ENCODE data around the gene GPC3. TPM values are rescaled to one million over a fixed set of nuclear protein-coding genes. Genes with fewer than 3 reads are reported as not detected.

GPC3 gene
- total and polyA plus RNA-seq, 7 donors, result 0.43 to 2.3 (median 1.4) TPM

DNA sequence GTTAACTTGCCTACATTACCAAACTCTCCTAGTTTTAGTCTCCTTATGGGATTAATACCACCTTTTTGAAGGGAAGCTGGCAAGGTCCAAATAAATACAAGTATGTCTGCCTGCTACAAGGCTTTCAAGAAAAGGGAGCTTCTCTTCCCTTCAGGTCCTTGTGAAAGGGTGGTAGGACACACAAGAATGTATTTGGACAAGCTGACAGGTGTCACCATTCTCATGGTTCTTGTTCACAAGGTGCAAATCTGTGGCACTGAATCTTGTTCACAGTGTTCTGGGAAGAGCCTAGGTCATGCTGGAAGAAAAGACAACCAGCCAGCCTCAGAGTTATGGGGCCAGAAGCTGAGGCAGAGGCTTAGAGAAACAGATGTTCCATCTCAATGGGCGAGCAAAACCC is 41.9 kb downstream of the GPC3 start:
- H3K4me3 ChIP-seq, result no peak overlapping the region
- TF ChIP-seq, protein P1, sequence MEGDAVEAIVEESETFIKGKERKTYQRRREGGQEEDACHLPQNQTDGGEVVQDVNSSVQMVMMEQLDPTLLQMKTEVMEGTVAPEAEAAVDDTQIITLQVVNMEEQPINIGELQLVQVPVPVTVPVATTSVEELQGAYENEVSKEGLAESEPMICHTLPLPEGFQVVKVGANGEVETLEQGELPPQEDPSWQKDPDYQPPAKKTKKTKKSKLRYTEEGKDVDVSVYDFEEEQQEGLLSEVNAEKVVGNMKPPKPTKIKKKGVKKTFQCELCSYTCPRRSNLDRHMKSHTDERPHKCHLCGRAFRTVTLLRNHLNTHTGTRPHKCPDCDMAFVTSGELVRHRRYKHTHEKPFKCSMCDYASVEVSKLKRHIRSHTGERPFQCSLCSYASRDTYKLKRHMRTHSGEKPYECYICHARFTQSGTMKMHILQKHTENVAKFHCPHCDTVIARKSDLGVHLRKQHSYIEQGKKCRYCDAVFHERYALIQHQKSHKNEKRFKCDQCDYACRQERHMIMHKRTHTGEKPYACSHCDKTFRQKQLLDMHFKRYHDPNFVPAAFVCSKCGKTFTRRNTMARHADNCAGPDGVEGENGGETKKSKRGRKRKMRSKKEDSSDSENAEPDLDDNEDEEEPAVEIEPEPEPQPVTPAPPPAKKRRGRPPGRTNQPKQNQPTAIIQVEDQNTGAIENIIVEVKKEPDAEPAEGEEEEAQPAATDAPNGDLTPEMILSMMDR (IDR thresholded peaks at IDR 0.05), result no peak
- H3K27me3 ChIP-seq (ENCODE audit: insufficient read depth in 3 of 3, low read length in 2 of 3), result peaks cover 0 to 16% (median 0%) of the 10 kb centered on the region in 3 donors
- intact Hi-C loops (cut with DNase I), result no loop called here
- ATAC-seq, result no peak
- WGBS, 3 donors, result 36 to 74% (median 71%) methylated on average over 1 of the region's 1 CpG
- no peaks in the 10 kb centered on the region for H3K4me1 ChIP-seq
- H3K36me3 ChIP-seq (ENCODE audit: insufficient read depth in 1 of 2, low read depth in 1 of 2), result no peaks in the 10 kb centered on the region
- H3K27ac ChIP-seq, result no peak overlapping the region
- no peak for DNase-seq
- H3K9me3 ChIP-seq, result no peaks in the 10 kb centered on the region

DNA sequence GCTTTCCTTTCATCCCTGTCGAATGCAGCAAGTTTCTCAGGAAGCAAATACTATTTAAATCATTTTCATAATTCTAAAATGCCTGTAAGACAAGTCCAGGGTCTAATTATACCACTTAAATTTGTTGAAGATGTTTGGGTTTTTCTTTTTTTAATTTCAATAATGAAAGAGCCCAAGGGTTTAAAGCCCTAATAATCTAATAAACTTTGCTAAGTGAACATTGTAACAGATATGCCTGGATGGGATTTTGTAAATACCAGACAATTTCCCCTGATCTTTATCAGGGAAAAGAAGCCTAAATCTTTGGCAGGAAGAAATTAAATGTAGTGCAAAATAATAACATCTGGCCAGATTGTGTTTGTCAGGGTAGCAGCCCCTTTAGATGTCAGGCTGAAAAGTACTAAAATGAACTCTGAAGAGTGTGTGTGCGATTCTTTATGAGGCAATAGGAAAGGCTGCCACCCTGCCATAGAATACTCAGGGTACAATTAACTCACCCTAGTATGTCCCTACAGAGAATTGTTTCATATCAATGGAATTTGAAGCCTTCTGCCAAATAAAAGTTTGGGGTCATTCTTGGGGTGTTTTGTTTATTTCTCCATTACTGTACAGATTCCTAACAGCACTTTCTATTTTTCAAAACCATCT is 45.6 kb downstream of the GPC3 start:
- DNase-seq (no peak), ATAC-seq (no peak)
- no peak overlapping the region for H3K27ac ChIP-seq
- WGBS, 3 donors, result 39 to 46% (median 41%) methylated on average over 2 of the region's 2 CpGs
- intact Hi-C loops (cut with DNase I), result no loop called here
- TF ChIP-seq, protein P1 (IDR thresholded peaks at IDR 0.05), result no peak
- peaks cover 0 to 7% (median 0%) of the 10 kb centered on the region in 3 donors for H3K27me3 ChIP-seq (ENCODE audit: insufficient read depth in 3 of 3, low read length in 2 of 3)
- H3K36me3 ChIP-seq (ENCODE audit: insufficient read depth in 1 of 2, low read depth in 1 of 2), result no peaks in the 10 kb centered on the region
- no peaks in the 10 kb centered on the region for H3K9me3 ChIP-seq
- H3K4me3 ChIP-seq, result no peak overlapping the region
- no peaks in the 10 kb centered on the region for H3K4me1 ChIP-seq

DNA sequence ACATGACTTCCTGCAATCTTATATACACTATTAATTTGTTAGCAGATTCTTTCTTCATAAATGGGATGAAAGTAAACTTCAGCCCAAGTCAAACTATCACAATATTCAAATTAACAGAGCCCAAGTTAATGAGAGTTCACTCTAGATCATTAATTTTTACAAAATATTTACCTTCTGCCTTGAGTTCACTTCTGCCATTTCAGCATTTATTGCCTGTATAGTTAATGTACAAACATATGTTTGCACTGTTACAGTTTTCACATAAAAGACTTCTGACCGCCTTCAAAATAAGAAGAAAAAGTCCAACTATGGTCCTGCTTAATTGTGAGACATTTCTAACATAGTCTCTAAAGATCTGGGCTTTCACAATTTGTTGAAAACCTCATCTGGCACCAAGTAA is 46.9 kb downstream of the GPC3 start:
- intact Hi-C loops (cut with DNase I), result no loop called here
- H3K27ac ChIP-seq, result no peak overlapping the region
- no peaks in the 10 kb centered on the region for H3K4me1 ChIP-seq
- ATAC-seq (no peak), DNase-seq (no peak)
- peaks cover 0 to 7% (median 0%) of the 10 kb centered on the region in 3 donors for H3K27me3 ChIP-seq (ENCODE audit: insufficient read depth in 3 of 3, low read length in 2 of 3)
- TF ChIP-seq, protein P1 (IDR thresholded peaks at IDR 0.05), result no peak
- H3K4me3 ChIP-seq, result no peak overlapping the region
- H3K9me3 ChIP-seq, result no peaks in the 10 kb centered on the region
- no peaks in the 10 kb centered on the region for H3K36me3 ChIP-seq (ENCODE audit: insufficient read depth in 1 of 2, low read depth in 1 of 2)
- WGBS, 3 donors, result 32 to 100% (median 86%) methylated on average over 1 of the region's 1 CpG

DNA sequence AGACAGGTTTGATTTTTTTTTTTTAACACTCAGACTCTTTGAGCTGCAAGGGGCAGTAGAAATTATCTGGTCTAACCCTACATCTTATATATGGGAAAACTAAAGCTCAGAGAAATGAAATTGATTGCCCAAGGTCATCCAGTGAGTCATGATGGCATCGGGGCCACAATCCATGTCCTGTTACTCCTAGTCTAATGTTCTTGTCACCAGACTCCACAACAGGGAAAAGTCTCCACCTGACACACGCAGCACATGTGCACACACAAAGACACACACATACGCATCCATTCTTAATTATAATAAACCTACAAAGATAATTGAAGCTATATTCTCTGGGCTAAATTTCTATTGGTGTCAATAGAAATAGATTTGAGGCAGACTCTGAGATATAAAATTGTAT is 48.4 kb downstream of the GPC3 start:
- no peak for ATAC-seq
- Histone ChIP-seq H3K4me3 (no peak overlapping the region), H3K27me3 (ENCODE audit: insufficient read depth in 3 of 3, low read length in 2 of 3) (peaks cover 0 to 7% (median 0%) of the 10 kb centered on the region in 3 donors), H3K4me1 (no peaks in the 10 kb centered on the region), H3K9me3 (no peaks in the 10 kb centered on the region), H3K36me3 (ENCODE audit: insufficient read depth in 1 of 2, low read depth in 1 of 2) (no peaks in the 10 kb centered on the region), H3K27ac (no peak overlapping the region)
- TF ChIP-seq, protein P1 (IDR thresholded peaks at IDR 0.05), result no peak
- WGBS, 3 donors, result 80 to 93% (median 90%) methylated on average over 3 of the region's 3 CpGs
- intact Hi-C loops (cut with DNase I), result no loop called here
- DNase-seq, result no peak

DNA sequence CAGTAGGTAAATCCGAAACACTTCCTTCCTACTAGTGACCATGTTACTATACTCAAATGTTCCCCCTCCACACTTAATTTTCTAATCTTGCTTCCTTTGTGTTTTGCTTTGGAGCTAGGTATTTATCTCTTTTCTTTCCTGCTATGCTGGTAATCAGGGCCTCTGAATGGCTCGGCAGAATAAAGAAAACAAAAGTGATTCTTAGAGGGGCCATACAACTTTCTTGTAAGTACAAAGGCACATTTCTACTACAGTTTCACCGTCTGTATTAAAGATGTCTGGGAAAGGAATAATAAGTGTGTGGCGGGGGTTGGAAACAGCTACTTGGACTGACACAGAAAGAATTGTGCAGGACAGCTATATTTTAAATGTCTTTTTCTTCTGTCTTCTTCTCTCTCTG is 50.3 kb downstream of the GPC3 start:
- Histone ChIP-seq H3K9me3 (no peaks in the 10 kb centered on the region), H3K27me3 (ENCODE audit: insufficient read depth in 3 of 3, low read length in 2 of 3) (peaks cover 0 to 7% (median 0%) of the 10 kb centered on the region in 3 donors), H3K36me3 (ENCODE audit: insufficient read depth in 1 of 2, low read depth in 1 of 2) (no peaks in the 10 kb centered on the region), H3K4me1 (no peaks in the 10 kb centered on the region), H3K4me3 (no peak overlapping the region), H3K27ac (no peak overlapping the region)
- TF ChIP-seq, protein P1 (IDR thresholded peaks at IDR 0.05), result no peak
- WGBS, 3 donors, result 61 to 64% (median 63%) methylated on average over 4 of the region's 4 CpGs
- ATAC-seq (no peak), DNase-seq (no peak)
- intact Hi-C loops (cut with DNase I), result no loop called here
